Epithelial cell of proximal tubule (primary cell): ENCODE measurements around the gene GTF3C2. TPM values are rescaled to one million over a fixed set of nuclear protein-coding genes. Genes with fewer than 3 reads are reported as not detected.

Experiments
- DNase-seq: peaks from one replicate; pipeline ENCODE4 v3.0.0-alpha.2; 2011; ENCODE audit warnings: low read depth
- H3K4me3 ChIP-seq: 2 replicates; pipeline ENCODE4 v1.5.1; 2011; ENCODE audit warnings: low read depth, mild to moderate bottlenecking, low read length
- total RNA-seq: library from RNA; depleted of rRNA; stranded (reverse); fragments of >200 nt; gene quantifications from 2 replicates; pipeline ENCODE4 v1.2.3, GENCODE V29; 2015
- TF ChIP-seq, protein P1 (sequence below): conservative IDR thresholded peaks from 2 replicates; pipeline ENCODE4 v1.5.1; 2012; ENCODE audit warnings: low read depth, mild to moderate bottlenecking, low read length

The GTF3C2 gene
- total RNA-seq, 1 donor from 2014 or later: 37.4 TPM

DNA sequence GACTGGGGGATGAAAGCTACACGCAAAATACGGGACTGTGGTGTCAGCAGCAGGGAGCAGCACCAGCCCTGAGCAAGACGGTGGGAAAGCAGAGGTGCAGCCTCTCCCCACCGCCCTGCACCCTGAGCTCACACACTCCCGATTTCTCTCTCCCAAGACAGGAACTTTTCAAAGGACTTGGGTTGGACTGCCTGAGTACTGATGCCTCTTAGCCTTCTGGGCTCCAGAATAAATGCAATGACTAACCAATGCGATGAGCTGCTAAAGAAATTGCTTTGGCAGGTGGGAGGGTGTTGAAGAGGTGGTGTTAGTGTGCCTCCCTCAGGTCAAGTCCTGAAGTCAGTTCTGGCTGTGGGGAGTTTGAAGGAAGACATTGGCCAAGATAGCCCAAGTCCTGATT, 64.7 kb downstream of the GTF3C2 start:
- TF ChIP-seq, protein P1, sequence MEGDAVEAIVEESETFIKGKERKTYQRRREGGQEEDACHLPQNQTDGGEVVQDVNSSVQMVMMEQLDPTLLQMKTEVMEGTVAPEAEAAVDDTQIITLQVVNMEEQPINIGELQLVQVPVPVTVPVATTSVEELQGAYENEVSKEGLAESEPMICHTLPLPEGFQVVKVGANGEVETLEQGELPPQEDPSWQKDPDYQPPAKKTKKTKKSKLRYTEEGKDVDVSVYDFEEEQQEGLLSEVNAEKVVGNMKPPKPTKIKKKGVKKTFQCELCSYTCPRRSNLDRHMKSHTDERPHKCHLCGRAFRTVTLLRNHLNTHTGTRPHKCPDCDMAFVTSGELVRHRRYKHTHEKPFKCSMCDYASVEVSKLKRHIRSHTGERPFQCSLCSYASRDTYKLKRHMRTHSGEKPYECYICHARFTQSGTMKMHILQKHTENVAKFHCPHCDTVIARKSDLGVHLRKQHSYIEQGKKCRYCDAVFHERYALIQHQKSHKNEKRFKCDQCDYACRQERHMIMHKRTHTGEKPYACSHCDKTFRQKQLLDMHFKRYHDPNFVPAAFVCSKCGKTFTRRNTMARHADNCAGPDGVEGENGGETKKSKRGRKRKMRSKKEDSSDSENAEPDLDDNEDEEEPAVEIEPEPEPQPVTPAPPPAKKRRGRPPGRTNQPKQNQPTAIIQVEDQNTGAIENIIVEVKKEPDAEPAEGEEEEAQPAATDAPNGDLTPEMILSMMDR: peak; percentile 15
- no peak for DNase-seq
- no peak overlapping the region for H3K4me3 ChIP-seq

DNA sequence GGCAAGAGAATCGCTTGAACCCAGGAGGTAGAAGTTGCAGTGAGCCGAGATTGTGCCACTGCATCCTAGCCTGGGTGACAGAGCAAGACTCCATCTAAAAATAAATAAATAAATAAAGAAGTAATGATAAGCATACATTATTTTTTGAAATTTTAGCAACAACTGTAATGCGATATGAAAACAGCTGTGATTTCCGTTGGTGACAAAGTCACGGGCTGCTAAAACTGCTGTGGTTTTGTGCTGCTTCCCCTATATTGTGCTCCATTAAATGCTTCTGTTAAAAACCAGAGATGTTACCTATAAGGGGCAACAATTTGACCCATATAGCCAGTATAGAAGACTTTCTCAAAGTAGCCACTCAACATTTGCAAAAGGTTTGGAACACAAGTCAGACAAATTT, 66.0 kb downstream of the GTF3C2 start:
- TF ChIP-seq, protein P1: no peak
- H3K4me3 ChIP-seq: no peak overlapping the region
- no peak for DNase-seq

DNA sequence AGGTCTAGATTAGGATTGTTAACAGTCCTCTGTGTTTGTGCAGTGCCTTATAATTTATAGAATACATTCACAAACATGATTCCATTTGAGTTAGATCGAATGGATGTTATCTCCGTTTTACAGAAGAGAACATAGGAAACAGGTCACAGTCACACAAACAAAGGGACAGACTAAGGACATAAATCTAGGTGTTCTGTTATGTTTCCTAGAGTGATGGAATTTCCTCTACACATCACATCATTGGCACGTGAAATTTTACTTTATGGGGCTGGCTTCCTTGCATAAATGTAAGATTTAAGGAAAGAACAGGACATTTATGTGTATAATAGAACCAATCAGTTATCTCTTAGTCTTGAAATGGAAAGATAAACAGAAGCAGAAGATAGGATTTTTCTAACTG, 68.0 kb downstream of the GTF3C2 start:
- no peak for DNase-seq
- no peak overlapping the region for H3K4me3 ChIP-seq
- TF ChIP-seq, protein P1: no peak

DNA sequence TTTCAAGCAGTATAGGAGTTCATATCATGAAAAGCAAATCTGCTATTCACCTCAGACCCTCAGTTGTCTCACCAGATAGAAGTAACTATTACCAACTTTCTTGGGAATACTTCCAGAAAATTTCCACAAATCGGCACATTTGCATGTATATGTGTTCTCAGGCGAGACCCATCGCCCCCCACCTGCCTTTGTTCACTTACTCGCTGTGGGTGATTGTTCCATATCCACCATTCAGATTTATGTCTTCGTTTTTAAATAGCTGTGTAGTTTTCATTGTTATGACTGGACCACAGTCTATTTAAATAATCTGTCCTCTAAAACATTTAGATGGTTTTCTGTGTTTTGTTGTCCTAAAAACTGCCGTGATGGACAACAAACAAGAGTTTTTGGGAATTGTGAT, 71.1 kb downstream of the GTF3C2 start:
- TF ChIP-seq, protein P1: no peak
- no peak for DNase-seq
- H3K4me3 ChIP-seq: no peak overlapping the region

DNA sequence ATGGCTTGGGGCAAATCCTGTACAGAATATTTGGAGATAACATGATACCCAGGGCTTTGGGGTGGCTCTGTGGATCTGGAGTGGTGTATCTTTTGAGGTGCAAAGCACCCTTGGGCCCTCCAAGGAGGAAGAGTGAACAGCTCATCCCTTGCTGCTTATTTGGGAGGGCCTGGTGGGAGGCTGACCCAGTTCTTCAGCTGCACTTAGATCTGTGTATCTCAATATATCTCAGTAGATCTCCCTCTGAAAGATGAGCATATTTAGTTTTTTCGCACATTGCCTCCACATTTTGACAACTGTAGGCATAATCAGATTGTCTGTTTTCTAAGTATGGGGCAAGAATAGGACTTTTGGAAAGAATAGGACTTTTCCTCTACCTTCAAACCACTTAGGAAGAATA, 71.6 kb downstream of the GTF3C2 start:
- no peak for DNase-seq
- no peak overlapping the region for H3K4me3 ChIP-seq
- TF ChIP-seq, protein P1: no peak

DNA sequence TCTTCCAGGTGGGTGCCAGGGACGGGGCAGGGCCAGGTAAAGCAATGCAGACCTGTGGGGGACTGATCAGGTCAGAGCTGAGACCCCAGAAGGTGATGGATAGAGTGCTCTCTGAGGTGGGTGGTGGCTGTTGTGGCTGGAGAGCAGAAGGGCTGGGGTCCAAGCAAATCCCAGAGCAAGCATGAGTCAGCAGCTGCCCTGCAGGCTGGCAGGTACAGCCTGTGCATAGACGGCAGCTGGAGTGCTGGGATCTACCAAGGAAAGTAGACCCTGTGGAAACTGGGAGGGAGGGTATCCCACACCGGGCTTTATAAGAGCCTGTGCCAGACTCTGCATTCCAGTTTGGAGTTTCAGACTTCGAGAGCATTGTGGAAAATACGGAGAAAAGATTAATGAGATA, 73.7 kb downstream of the GTF3C2 start:
- no peak for DNase-seq

More for the DNA sequence above, 73.7 kb downstream of the GTF3C2 start:
- TF ChIP-seq, protein P1: no peak
- H3K4me3 ChIP-seq: no peak overlapping the region
